Activated gamma-delta T cell treated with anti-CD3 and anti-CD28 coated beads, Interleukin-2, amount 50 U/mL, for 16 hours (primary cell): Measurements from ENCODE around the gene LRRK1.

Source experiments
- DNase-seq: peaks from one replicate; pipeline ENCODE4 v3.0.0-alpha.2; 2020; ENCODE audit warnings: low read depth

Gene LRRK1

DNA sequence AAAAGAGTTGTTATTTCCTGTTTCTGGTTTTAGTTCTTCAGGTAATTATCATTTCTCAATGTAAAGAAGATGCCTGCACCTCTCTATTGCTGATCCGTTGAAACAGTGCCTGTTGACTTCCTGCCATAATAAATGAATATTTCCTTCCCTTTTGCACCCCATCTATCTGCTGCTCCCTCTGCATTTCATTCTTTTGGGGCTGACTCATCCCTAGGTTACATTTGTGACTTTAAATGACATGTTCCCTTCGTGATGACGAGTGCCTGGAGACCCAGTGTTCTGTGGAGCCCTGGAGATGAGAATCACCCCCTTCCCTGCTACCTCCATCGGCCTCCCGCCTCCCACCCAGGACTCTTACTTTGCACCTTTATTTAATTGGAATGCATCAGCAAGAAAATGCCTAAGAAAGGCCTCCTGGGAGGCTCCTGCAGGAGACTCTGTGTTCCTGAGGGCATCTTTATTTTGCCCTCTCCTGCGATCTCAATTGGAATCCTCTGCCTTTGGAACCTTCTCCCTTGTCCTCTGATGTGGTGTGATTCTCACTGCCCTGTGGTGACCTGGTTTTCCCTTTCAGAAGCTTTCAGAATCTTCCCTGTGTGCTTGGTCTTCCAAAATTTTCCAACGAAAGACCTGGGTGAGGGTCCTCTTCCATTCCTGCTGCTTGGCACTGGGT is 13.7 kb downstream of the LRRK1 start:
- DNase-seq: no peak

DNA sequence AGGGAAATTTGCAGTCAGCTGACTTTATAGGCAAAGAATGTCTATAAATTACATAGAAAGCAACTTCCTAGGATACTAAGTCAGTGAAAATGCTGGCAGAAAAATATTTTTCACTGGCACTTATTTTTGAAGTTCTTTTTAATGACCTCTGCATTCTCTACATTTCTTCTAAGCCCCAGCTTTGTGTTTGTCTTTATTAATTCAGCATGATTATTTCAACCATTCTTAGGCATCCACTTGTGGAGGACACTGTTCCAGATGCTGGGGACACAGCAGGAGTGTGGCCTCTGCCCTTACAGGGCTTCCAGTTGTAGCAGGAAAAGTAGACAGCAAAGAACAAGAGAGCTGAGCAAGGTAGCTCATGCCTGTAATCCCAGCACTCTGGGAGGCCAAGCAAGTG is 15.0 kb downstream of the LRRK1 start:
- DNase-seq: no peak

DNA sequence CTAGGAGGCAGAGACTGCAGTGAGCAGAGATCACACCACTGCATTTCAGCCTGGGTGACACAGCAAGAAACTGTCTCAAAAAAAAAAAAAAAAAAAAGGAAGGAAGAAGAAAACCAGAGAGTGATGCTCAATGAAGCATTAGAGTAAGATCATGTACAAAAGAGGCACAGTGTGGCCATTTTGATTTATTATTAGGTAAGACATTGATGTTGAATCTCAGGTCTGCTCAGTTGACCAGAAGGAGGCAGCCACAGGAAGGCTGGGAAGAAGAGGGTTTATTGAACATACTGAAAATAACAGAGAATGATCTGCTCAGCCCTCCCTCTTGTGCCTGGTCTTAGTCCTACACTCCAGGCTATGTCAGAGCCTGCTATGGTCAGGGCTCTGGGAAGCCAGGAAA is 15.6 kb downstream of the LRRK1 start:
- DNase-seq: no peak

DNA sequence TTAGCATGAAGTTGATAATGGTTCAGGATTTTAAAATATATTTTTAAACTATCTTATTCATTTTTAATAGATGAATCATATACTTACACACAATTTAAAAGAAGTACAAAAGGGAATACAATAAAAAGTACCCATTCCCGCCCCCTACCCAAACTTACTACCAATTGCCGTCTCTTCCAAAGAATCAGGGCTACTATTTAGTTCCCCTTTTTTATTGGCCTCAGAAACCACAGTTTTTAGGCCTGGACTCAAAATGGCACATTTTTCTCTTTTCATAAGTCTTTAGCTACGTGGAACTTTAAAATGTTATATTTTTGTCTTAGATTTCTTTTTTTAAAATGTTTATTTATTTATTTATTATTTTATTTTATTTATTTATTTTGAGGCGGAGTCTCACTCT is 18.0 kb downstream of the LRRK1 start:
- no peak for DNase-seq

DNA sequence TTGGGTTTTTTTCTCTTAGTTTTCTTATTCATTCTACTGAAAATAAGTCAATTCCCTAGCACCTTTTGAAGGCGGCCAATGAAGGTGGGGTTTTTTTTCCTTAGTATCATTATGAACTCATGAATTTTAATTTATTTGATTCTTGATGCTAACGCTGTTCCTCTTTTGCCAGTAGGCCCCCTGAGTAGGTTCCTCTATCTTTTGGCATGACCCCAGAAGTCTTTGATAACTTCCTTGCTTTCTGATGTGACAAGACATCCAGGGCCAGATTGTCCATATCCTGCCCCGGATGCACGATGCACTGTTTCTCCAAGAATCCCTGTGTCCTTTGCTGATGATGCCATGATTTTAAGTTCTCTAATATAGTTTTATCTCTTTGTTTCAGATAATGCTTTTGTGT is 20.6 kb downstream of the LRRK1 start:
- no peak for DNase-seq

DNA sequence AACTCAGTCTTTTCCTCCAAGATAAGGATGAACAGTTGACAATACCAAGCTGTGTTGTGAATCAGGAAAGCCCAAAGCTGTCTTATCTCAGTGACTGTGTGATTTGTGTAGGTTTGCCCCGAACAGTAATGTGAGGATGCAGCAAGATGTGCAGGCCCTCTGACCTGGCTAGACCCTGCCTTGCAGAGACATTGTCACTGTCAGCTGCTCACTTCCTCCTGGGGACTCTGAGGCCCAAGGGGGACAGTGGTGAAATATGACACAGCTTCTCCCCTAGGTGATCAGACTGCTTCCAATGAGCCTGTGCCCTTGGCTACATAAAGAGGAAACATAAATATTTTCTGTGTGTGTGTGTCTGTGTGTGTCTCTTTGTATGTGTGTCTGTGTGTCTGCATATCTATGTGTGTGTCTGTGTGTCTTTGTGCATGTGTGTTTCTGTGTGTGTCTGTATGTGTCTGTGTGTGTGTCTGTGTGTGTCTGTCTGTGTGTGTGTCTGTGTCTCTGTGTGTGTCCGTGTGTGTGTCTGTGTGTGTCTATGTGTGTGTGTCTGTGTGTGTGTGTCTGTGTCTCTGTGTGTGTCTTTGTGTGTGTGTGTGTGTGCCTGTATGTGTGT is 21.7 kb downstream of the LRRK1 start:
- no peak for DNase-seq

DNA sequence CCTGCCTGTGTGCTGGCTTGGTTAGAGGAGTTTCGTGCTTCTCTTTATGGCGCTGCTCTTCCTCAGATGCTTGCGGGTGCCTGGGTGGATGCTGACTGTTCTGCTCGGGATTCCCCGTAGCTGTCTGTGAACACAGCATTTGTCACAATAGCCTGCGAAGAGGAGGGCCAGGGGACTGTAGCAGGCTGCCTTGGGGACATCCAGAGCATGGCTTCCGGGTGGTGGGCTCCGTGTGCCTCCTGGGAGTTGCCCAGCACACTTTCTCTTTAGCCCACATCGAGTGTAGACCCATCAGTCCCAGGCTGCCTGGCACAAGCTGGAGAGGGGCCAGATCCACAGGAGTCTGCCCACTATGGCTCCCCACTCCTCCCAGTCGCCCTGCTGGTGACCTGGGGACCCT is 22.4 kb downstream of the LRRK1 start:
- DNase-seq: no peak

DNA sequence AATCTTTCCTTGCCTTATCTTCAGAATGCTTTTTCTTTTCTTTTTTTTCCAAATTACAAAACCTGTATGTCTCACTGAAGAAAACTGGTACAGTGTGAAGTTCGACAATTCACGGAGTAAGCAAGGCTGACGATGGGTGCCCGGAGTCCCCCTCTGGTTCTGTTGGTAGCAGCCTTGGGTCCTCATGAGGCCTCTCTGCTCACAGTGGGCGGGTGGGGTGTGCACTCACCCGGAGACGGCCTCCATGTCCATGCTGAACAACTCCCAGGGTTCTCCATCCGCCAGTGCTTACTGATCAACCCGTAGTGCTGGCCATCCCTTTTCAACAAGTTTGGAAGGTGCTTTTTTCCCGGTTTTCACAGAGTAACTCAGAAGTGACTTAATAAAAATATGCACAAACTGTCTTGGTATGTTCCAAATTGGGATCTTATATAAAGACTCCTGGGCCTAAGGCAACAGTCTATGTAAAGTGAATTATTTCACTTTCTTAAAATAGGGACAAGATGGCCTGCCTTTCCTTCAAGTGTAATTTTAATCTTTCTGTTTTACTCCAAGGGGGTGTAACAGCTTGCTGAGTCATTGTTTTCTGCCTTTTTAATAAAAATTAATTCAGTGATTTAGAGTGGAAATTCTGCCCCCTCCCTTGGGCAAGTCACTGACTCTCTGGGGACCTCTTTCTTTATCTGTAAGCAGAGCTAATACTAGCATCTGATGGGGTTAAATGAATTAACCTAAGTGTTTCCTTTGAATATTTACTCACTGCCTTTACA is 23.7 kb downstream of the LRRK1 start:
- DNase-seq: no peak

DNA sequence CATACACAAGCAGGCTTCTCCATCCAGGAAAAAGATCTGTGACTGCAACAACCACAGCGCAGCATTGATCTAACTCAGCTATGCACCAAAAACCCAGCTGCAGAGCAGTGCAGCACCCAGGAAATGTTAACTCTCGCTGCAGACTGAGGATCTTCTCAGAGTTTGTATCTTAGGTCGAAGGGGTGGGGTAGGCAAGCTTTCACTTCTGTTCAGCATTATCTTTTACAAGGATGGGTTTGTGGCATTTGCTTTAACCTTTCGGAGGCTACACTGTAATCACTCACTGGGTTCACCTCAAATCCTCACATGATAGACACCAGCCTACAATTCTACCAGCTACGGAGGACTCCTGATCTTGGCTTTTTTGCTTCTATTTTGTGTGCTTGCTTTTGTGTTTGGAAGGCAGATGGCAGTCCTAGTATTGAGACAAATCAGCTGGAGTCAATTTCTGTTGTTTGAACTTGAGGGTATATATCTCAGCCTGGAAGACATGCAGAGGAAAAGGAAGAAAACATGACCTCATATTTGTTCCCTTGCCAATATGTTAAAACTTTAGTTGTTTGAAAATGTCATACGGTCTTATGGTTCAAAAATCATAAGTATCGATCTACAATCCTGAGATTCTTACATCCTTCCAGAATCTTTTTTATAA is 25.2 kb downstream of the LRRK1 start:
- no peak for DNase-seq

DNA sequence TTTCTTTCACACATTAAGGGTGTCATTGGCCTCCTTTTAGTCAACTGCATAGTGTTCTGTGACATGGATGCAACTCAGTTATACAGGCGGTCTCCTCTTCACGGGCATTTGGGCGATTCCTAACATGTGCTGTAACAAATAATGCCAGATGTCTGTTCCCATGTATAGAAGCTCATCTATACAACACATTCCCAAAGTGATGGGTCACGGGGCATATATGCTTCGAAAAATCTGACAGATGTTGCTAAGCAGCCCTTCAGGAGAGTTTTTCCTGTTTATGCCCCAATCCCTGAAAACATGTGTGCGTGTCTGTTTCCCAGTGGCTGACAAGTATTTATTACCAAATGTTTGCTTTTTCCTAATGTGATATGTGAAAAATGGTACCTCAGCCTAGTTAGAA is 25.8 kb downstream of the LRRK1 start:
- DNase-seq: no peak

DNA sequence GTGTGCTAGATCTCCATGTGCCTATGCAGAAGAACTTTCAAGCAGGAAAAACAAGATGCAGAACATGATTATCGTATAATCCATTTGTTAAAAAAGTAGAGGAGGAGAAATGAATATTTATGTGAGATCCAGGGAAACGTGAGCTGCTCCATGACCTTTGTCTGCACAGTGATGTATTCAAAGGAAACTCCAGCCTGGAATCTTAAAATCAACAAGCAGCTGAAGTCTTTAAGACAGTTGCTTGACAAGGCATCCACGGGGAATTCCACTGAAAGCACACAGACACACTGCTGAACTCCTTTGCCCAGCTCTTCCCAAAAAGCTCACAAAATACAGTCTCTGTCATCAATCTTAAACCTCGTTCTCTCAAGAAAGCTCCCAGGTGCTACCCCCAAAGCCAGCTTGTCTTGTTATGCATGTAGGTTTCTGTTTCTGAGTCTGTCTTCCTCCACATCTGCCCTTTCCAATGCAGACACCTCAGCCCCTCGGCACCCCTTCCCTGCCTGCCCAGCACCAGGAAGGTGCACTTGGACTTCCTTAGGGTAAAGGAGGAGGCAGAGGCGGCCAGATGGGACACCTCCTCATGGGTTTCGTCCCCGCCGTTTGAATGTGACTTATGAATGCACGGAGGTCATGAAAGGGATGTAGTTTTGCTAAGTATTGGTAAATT is 28.7 kb downstream of the LRRK1 start:
- DNase-seq: no peak

DNA sequence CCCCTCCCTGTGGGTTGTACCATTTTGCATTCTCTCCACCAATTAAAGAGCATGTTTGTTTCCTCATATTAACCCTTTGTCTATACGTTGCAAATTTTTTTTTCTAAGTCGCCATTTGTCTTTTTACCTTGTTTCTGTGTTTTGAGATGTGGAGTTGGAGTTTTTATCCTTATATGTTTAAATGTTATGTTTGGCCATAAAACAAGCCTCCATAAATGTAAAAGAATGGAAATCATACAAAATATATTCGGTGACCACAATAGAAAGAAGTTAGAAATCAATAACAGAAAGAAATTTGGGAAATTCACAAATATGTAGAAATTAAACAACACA is 29.2 kb downstream of the LRRK1 start:
- no peak for DNase-seq

DNA sequence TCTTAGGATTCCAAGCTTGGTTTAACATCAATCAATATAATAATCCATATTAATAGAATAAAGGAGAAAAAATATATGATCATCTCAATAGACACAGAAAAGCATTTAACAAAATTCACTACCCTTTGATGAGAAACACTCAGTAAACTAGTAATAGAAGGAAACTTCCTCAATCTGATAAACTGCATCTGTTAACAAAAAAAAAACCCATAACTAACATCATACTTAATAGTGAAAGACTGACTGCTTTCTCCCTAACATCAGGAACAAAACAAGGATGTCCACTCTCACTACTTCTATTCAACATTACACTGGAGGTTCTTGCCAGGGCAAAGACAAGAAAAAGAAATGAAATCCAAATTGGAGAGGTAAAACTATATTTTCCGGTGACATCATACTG is 30.5 kb downstream of the LRRK1 start:
- DNase-seq: no peak

DNA sequence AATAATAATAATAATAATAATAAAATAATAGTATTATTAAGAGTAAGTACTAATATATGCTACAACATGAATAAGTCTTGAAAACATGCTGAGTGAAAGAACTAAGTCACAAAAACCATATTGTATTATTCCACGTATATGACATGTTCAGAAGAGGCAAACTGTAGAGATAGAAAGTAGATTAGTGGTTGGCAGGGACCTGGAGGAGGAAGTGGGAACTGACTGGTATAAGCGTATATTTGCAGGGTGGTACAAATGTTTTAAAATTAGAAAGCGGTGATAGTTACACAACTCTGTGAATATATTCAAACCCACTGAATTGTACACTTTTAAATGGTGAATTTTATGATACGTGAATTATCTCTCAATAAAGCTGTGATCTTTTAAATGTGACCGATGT is 32.8 kb downstream of the LRRK1 start:
- no peak for DNase-seq

DNA sequence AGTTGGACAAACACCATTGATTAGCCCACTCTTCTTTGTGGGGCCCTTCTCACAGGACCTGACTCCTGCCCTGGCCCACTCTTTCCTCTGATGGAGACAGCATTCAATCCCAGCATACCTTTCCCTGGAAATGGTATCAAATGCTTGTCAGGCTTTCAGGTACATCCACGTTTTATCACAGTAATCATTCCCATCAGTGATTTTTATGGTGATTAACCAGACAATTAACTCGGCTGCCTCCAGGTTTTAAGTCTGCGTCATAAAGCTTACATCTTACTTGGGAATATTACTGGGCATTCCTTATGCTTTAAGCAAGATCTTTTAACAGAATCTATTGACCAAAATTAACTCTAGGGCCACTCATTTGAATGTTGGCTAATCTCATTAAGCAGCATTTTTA is 33.4 kb downstream of the LRRK1 start:
- no peak for DNase-seq

DNA sequence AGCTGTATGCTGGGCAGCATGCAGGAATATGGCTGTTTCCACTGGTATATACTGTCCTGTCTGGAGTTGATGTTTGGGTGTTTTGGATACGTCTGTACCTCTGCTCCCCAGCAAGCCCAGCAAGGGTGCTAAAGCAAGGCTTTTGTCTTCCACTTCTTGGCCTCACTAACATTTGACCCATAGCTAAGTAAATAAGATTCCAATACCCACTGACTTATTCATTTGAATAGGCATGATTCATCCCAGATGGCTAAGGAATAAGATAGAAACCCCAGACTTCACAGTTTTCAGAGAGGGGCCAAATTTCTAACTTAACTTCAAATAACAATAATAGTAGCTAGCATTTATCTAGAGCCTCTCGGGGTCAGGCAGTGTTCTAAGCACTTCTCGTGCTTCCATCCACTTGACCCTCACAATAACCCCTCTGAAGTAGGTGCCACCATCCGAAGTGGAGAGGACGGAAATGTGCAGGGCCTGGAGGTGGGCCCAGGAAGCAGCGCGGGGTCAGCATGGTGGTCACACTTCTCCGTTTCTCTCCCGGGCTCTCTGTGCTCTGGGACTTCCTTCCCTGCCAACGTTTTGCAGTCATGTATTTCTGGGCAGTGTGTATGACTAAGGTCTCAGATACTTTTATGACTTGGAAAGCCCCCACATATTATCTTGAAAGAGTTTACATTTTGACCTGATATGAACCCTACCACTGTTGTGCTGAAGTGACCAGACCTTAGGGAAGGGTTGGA is 39.3 kb downstream of the LRRK1 start:
- no peak for DNase-seq

DNA sequence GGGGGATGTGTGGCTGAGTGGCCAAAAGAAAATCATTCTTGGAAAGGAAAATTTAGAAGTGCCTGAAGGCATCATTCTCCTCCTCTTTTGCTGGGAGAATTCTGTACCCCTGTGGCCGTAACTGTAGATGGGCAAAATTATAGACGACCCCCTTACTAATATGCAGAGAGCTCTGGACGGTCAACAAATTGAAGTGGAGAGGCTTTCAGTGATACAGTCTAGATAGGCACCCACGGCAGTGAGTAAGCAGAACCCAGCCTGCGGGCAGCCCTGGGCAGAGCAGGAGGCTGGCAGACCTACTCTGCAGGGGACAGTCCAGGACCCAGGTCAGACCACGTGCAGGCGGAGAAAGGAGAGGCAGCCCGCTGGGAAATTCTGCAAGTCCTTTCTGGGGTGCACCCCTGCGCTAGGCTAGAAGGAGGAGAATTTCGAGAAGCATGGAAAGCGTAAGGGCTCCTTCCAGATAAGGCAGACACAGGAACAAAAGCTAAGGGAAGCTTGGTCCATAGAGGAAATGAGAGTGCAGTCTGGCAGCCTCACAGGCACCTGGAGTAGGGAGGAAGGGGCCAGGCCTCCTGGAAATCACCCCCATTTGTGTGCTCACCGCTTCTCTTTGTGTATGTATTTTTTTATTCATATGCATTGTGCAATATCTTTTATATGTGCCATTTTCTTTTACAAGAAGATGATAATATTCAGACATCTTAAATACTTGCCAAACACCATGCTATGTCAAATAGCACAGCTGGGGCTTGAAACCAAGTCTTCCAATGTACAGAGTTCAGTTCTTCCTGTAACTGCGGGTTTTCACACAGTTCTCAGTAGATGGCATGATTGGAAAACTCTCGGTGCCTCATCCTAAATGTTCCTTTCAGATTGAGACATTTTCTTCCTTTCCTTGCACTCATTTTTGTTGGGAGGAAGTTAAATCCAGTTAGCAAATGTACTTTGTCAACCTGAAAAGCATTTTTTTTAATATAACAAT is 40.2 kb downstream of the LRRK1 start:
- no peak for DNase-seq

DNA sequence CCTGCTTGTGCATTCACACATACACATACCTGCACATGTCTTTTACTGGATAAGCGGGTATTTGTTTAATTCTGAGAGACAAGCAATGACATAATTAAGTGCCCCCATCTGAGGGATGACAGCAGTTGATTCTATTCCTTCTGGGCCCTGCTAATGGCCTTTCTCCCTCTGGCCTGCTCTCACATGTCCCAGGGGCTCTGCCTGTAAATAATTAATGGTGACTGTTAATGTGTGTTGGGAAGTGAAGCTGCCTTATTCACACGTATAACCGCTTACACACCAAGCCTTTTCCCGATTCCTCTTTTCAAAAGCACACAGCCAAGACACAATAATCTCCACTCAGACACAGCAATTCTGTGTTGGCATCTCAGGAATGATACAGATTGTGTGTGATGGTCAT is 47.8 kb downstream of the LRRK1 start:
- no peak for DNase-seq

DNA sequence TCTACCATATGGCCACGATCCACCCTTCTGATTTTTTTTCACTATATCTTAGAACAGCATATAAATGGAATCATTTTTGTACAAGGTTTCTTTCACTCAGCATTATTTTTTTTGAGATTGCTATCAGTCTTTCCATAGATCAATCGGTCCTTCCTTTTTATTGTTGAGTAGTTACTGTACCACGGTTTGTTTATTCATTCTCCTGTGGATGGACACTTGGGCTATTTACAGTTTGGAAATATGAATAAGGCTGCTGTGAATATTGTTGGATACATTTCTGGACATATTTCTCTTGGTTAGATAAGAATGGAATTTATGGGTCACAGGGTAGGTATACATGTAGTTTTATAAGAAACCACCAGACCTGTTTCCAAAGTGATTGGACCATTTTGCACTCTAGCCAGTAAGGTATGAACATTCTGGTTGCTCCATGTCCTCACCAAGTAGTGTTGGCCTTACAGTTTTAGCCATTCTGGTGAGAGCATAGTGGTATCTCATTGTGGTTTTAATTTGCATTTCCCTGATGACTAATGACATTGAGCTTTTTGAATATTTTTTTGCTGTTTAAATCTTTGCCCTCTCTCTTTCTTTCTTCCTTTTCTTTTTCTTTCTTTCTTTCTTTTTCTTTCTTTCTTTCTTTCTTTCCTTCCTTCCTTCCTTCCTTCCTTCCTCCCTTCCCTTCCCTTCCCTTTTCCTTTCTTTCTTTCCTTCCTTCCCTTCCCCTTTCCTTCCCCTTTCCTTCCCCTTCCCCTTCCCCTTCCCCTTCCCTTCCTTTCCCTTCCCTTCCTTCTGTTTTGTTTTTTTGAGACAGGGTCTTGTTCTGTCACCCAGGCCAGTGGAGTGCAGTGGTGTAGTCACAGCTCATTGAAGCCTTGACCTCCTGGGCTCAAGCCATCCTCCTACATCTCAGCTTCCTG is 49.2 kb downstream of the LRRK1 start:
- DNase-seq: no peak

DNA sequence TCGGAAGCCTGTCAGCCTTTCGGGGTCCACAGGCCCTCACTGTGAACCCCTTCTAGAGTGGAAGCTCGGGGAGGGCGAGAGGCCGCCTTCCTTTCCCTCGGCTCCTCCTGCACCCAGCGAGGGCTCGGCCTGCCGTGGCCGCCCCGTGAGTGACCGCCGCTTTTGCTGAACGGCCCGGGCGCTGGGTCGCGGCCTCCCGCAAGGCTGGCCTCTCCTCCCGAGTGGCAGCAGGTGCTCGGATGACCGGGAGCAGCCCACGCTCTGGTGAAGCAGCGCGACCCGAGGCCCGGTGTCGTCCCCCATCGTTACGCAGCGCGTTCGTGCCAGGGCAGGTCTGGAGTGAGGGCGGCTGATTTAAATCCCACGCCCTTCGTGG is 53.8 kb downstream of the LRRK1 start:
- no peak for DNase-seq
